Small intestine (tissue), 7 donors: ENCODE results near the gene CWF19L2. TPM values are rescaled to one million over a fixed set of nuclear protein-coding genes. Genes with fewer than 3 reads are reported as not detected.
"Not testable (repeated sequence)": the region's sequence is repeated elsewhere in the genome, so short reads cannot be mapped to it uniquely, and the experiment has no call there.

ENCODE experiments used
- DNase-seq, 2 donors: peaks; one replicate each; pipeline versions ENCODE4 v3.0.0 to v3.0.0-alpha.2; 2013
- FAIRE-seq: peaks from 2 replicates; lab custom pipeline; 2012; peaks lifted over from hg19 to GRCh38; lab: Jason Lieb, UNC
- H3K27ac ChIP-seq, 3 donors: one replicate each; pipeline ENCODE4 v1.5.1; 2013; ENCODE audit warnings: low read length in 2 of 3, mild to moderate bottlenecking in 2 of 3, control low read depth in 1 of 3, inconsistent platforms in 1 of 3, low read depth in 1 of 3, moderate library complexity in 1 of 3
- H3K27me3 ChIP-seq, 3 donors: one replicate each; pipeline ENCODE4 v1.6.1; 2013; ENCODE audit warnings: low read length in 3 of 3, inconsistent platforms in 1 of 3; ENCODE audit not compliant: control insufficient read depth in 3 of 3, insufficient read depth in 3 of 3
- H3K36me3 ChIP-seq, 3 donors: one replicate each; pipeline ENCODE4 v1.6.1; 2013; ENCODE audit warnings: low read length in 3 of 3, inconsistent platforms in 1 of 3, low read depth in 1 of 3, mild to moderate bottlenecking in 1 of 3, moderate library complexity in 1 of 3; ENCODE audit not compliant: control insufficient read depth in 3 of 3, insufficient read depth in 2 of 3
- H3K4me1 ChIP-seq, 3 donors: one replicate each; pipeline ENCODE4 v1.6.1; 2013; ENCODE audit warnings: low read length in 2 of 3, inconsistent platforms in 1 of 3, low read depth in 1 of 3, mild to moderate bottlenecking in 1 of 3, moderate library complexity in 1 of 3; ENCODE audit not compliant: control insufficient read depth in 3 of 3, insufficient read depth in 2 of 3
- H3K4me3 ChIP-seq, 3 donors: one replicate each; pipeline ENCODE4 v1.5.1; 2013; ENCODE audit warnings: low read length in 3 of 3, control low read depth in 1 of 3, inconsistent platforms in 1 of 3, low read depth in 1 of 3, mild to moderate bottlenecking in 1 of 3, moderate library complexity in 1 of 3
- H3K9me3 ChIP-seq, 2 donors: one replicate each; pipeline ENCODE4 v1.6.1; 2013; ENCODE audit warnings: low read depth in 1 of 2, low read length in 1 of 2; ENCODE audit not compliant: control insufficient read depth in 2 of 2, insufficient read depth in 1 of 2
- WGBS, 3 donors: extraction: QIAGEN DNeasy Blood & Tissue Kit; methylation state at CpG; one replicate each; pipeline ENCODE4 v1.1.7; 2013; 5-methylcytosine and 5-hydroxymethylcytosine counted together
- polyA plus RNA-seq, 4 donors: library from polyadenylated mRNA; stranded (reverse) in 3 of 4; unstranded in 1 of 4; fragments of 200-250 nt in 3 of 4; fragments of 120-200 nt in 1 of 4; gene quantifications; one replicate each; pipeline versions ENCODE4 v1.2.1 to v1.2.3, GENCODE V29; 2013
- donor health status: healthy with polysubstance abuse.
- donor health status: control.
- donor health status: control.
- donor health status: Bipolar disorder and iron deficiency.
- donor health status: healthy.

CWF19L2 gene
- polyA plus RNA-seq, 4 donors, result 5.2 to 27.0 (median 13.3) TPM

- DNase-seq, result no peak
- WGBS, 3 donors, result 87 to 96% (median 93%) methylated on average over 2 of the region's 2 CpGs
Measured at GRCh38 chr11:107490836-107491235, 33.2 kb upstream of the CWF19L2 start.

DNA sequence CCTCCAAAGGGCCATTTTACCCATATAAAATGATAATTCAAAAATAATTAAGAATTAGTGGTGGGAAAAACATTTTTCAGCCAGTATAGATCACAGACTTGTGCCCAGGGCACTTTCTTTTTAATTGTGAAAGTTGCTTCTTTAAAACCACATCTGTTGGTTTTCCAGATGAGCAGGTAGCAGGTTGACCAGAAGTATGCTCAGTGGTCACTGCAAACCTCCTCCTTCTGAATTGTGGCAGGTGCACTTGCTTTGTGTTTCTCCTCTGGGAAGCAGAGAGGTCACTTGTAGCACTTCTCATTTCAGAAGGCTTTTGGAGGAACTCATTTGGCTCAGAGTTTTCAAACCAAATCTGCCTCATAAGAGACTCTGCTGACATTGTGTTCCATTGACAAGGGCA is 24.6 kb upstream of the CWF19L2 start:
- H3K36me3 ChIP-seq, result no peaks in the 10 kb centered on the region
- H3K27me3 ChIP-seq, result no peaks in the 10 kb centered on the region
- H3K27ac ChIP-seq, result no peak overlapping the region
- H3K4me3 ChIP-seq, result no peak overlapping the region
- H3K9me3 ChIP-seq, result no peaks in the 10 kb centered on the region
- FAIRE-seq, result no peak
- no peak for DNase-seq
- no peaks in the 10 kb centered on the region for H3K4me1 ChIP-seq

More at GRCh38 chr11:107490836-107491235, 33.2 kb upstream of the CWF19L2 start:
- Histone ChIP-seq H3K9me3 (no peaks in the 10 kb centered on the region), H3K27ac (no peak overlapping the region), H3K36me3 (no peaks in the 10 kb centered on the region), H3K4me1 (no peaks in the 10 kb centered on the region), H3K27me3 (peaks cover 0 to 2% (median 0%) of the 10 kb centered on the region in 3 donors), H3K4me3 (no peak overlapping the region)
- no peak for FAIRE-seq

DNA sequence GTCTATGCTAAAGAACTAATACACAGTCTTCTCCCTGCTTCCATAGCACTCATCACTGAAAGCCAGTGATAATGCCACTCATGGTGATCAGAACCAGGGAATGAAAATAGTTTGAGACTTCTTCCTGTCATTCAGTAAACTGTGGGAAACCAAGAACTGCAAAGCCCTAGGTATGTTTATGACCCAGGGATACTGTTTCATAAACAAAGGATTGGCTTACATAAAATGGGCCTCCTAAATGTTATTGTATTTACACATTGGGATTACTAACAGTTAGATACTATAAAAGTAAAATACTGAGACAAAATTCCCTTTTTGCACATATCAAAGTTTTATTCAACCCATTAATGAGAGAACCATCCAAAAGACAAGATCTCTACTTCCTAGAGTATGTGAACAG is 21.3 kb upstream of the CWF19L2 start:
- Histone ChIP-seq H3K27ac (no peak overlapping the region), H3K27me3 (no peaks in the 10 kb centered on the region), H3K4me1 (no peaks in the 10 kb centered on the region), H3K9me3 (no peaks in the 10 kb centered on the region), H3K4me3 (no peak overlapping the region), H3K36me3 (no peaks in the 10 kb centered on the region)
- FAIRE-seq (no peak), DNase-seq (no peak)

- Histone ChIP-seq H3K27me3 (no peaks in the 10 kb centered on the region), H3K36me3 (no peaks in the 10 kb centered on the region), H3K4me1 (no peaks in the 10 kb centered on the region), H3K27ac (no peak overlapping the region), H3K9me3 (no peaks in the 10 kb centered on the region), H3K4me3 (no peak overlapping the region)
- DNase-seq (no peak), FAIRE-seq (no peak)
- 76 to 84% (median 79%) methylated on average over 3 of the region's 3 CpGs for WGBS, 3 donors
Measured at GRCh38 chr11:107477820-107478219, 20.2 kb upstream of the CWF19L2 start.

DNA sequence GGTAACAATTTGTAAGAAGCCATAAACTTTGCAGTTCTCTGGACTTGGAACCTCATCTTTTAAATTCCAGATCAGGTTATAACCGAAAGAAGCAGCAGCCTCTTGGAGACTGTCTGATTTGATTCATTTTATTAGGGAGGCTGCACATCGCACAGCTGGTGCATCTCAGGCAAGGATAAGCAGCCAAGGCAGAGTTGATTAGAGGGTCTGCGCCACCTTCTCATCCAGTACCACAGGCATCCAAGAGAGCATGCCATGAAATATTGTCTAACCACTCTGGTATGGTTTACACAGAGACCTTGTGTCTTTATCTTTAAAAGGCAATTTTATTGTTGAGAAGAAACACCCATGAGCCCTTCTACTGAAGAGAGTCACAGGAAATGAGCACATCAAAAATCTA is 16.2 kb upstream of the CWF19L2 start:
- H3K36me3 ChIP-seq, result no peaks in the 10 kb centered on the region
- no peaks in the 10 kb centered on the region for H3K9me3 ChIP-seq
- H3K4me3 ChIP-seq, result no peak overlapping the region
- DNase-seq (no peak), FAIRE-seq (no peak)
- 78 to 84% (median 81%) methylated on average over 3 of the region's 3 CpGs for WGBS, 3 donors
- no peak overlapping the region for H3K27ac ChIP-seq
- no peaks in the 10 kb centered on the region for H3K27me3 ChIP-seq
- no peaks in the 10 kb centered on the region for H3K4me1 ChIP-seq

- Histone ChIP-seq H3K9me3 (no peaks in the 10 kb centered on the region), H3K36me3 (no peaks in the 10 kb centered on the region), H3K4me3 (no peak overlapping the region), H3K27me3 (peaks cover 0 to 3% (median 0%) of the 10 kb centered on the region in 3 donors), H3K4me1 (no peaks in the 10 kb centered on the region), H3K27ac (no peak overlapping the region)
- 55 to 76% (median 67%) methylated on average over 1 of the region's 1 CpG for WGBS, 3 donors
- DNase-seq (no peak), FAIRE-seq (no peak)
Measured at GRCh38 chr11:107472966-107473365, 15.3 kb upstream of the CWF19L2 start.

DNA sequence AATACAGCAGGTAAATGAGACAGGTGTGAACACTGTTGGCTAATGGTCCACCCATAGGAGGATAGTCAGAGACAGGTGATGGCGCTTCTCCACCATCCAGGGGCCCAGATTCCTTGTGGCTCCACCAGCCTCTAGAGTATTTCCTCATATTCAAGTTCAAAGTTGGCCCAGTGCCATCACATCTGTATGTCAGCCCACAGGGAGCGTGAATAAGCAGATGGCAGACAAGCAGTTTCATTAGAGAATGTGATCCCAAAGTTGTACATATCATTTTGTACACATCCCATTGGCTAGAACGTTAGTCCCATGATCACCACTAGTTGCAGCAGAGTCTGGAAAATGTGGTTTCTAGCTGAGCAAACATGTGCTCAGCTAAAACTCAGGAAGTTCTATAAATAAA is 11.0 kb upstream of the CWF19L2 start:
- H3K27me3 ChIP-seq, result peaks cover 0 to 3% (median 0%) of the 10 kb centered on the region in 3 donors
- FAIRE-seq (no peak), DNase-seq (no peak)
- 44 to 51% (median 50%) methylated on average over 3 of the region's 3 CpGs for WGBS, 3 donors
- H3K4me1 ChIP-seq, result no peaks in the 10 kb centered on the region
- no peak overlapping the region for H3K4me3 ChIP-seq
- H3K9me3 ChIP-seq, result no peaks in the 10 kb centered on the region
- no peak overlapping the region for H3K27ac ChIP-seq
- no peaks in the 10 kb centered on the region for H3K36me3 ChIP-seq

- WGBS, 3 donors, result 64 to 67% (median 66%) methylated on average over 1 of the region's 1 CpG
- FAIRE-seq (no peak), DNase-seq (no peak)
- Histone ChIP-seq H3K27me3 (peaks cover 0 to 3% (median 0%) of the 10 kb centered on the region in 3 donors), H3K9me3 (no peaks in the 10 kb centered on the region), H3K4me3 (no peak overlapping the region), H3K27ac (no peak overlapping the region), H3K4me1 (no peaks in the 10 kb centered on the region), H3K36me3 (no peaks in the 10 kb centered on the region)
Measured at GRCh38 chr11:107467696-107468095, 10.1 kb upstream of the CWF19L2 start.

DNA sequence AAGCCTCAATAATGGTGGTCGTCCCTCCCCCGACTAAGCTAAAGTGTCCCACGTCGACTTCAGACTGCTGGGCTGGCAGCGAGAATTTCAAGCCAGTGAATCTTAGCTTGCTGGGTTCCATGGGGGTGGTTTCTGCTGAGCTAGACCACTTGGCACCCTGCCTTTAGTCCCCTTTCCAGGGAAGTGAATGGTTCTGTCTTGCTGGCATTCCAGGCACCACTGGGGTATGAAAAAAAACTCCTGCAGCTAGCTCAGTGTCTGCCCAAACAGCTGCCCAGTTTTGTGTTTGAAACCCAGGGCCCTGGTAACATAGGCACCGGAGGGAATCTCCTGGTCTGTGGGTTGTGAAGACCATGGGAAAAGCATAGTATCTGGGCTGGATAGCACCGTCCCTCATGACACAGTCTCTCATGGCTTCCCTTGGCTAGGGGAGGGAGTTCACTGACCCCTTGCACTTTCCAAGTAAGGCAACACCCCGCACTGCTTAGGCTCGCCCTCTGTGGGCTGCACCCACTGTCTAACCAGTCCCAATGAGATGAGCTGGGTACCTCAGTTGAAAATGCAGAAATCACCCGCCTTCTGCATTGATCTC is 8.7 kb upstream of the CWF19L2 start:
- WGBS, 3 donors, result 78 to 85% (median 83%) methylated on average over 10 of the region's 10 CpGs
- not testable (repeated sequence) for FAIRE-seq, H3K27ac ChIP-seq

More for the DNA sequence above, 8.7 kb upstream of the CWF19L2 start:
- not testable (repeated sequence) for H3K4me3 ChIP-seq, DNase-seq, H3K36me3 ChIP-seq, H3K27me3 ChIP-seq, H3K9me3 ChIP-seq, H3K4me1 ChIP-seq
